GM19324 (cell line): ENCODE data around the gene SCG5.

Source experiments
- ATAC-seq: cut with Tn5 transposase; IDR thresholded peaks from one replicate; pipeline ENCODE4 v1.9.1; 2021; ENCODE audit warnings: mild to moderate bottlenecking, moderate library complexity; ENCODE audit not compliant: unreplicated experiment, low FRiP score

SCG5 gene

GRCh38 chr15:32718821-32719716, 77.6 kb downstream of the SCG5 start:
- no peak for ATAC-seq

DNA sequence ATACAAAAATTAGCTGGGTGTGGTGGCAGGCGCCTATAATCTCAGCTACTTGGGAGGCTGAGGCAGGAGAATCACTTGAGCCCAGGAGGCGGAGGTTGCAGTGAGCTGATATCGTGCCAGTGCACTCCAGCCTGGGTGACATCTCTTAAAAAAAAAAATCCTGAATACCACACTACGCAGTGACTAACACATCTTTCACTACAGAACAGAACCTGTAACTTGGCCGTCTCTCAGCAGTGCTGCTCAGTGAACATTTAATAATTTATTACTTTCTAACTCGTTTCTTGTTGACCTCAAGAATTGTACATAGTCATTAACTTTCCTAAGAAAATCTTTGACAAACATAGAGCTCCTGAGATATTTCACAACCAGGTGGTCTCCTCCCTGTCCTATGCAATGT, 80.1 kb downstream of the SCG5 start:
- ATAC-seq, result no peak

DNA sequence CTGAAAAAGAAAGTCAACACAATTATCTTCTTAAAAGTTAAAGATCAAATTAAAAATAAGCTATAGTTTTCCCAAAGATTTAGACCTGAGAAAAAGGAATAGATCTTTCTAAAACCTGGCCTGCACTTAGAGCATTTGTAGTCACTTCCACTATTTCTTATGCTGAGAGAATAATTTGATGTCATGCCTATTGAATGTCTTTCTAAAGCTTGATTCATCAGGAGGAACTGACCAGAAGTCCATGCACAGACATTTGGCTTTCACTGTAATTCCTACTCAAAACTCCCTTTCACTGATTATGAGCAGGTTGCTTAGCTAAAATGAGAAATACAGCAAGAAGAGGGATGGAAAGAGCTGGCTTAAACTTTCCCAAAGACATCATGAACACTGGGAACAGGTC, 80.6 kb downstream of the SCG5 start:
- no peak for ATAC-seq

DNA sequence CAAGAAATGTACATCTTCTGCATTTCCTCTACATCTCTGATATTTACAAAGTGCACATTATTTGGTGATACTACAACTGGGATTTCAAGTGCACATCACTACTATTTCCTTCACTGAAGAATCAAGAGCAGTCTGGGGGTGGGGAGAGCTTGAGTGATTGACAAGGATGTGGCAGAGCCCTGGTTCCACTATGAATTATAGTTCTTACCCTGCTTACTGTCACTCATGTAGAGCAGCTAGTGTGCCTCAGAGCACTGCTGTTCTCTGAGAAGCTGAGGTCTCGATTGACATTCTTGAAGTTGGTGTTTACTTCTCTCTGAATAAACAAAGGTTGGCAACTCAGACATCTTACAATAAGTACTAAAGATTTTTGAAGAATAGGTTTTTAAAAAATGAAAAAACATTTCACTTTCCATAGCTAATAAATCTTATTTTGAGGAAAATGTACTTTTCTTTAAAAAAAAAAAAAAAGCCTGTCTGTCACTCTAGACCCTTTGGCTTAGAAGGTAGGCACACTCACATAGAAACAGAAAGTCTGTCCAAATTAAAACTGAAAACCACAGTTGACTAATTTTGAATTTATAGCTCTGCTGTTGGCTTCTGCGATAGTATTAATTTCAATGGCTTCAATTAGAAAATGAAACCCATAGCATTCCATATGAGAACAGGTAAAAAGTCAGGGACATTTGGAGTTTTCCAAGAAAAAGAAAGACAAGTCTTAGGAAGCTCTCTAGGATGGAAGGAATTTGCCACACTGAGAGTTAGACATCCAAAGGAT, 81.8 kb downstream of the SCG5 start:
- peak; percentile 88 for ATAC-seq

DNA sequence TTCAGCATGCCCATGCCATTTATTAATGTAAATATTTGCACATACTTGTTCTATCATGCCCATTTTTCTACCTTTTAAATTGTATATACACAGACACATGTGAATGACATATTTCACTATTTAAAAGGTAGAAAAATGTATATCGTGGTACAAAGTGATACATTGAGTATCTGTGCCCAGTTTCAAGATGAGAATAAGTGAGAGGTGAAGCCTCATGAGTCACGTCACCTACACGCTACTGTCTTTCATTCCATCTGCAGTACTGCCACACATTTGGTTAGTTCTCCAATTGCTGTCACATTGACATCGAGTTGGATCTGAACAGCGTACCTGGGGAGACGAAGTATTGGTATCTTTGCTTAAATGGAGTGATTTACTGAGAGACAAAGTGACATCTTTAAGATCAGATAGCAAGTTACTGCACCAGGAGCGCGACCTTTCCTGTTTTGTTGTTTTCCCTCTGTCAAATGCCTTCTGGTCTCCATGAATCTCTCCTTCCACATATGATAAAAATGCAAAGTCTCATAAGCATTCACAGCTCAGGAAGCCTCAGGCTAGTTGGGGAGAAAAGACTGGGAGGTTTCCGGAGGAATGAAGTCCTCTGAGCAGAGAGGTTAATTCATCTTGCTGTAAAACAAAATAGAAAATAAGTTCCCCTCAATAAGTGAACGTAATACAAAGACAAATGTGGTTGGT, 88.3 kb downstream of the SCG5 start:
- ATAC-seq, result no peak

DNA sequence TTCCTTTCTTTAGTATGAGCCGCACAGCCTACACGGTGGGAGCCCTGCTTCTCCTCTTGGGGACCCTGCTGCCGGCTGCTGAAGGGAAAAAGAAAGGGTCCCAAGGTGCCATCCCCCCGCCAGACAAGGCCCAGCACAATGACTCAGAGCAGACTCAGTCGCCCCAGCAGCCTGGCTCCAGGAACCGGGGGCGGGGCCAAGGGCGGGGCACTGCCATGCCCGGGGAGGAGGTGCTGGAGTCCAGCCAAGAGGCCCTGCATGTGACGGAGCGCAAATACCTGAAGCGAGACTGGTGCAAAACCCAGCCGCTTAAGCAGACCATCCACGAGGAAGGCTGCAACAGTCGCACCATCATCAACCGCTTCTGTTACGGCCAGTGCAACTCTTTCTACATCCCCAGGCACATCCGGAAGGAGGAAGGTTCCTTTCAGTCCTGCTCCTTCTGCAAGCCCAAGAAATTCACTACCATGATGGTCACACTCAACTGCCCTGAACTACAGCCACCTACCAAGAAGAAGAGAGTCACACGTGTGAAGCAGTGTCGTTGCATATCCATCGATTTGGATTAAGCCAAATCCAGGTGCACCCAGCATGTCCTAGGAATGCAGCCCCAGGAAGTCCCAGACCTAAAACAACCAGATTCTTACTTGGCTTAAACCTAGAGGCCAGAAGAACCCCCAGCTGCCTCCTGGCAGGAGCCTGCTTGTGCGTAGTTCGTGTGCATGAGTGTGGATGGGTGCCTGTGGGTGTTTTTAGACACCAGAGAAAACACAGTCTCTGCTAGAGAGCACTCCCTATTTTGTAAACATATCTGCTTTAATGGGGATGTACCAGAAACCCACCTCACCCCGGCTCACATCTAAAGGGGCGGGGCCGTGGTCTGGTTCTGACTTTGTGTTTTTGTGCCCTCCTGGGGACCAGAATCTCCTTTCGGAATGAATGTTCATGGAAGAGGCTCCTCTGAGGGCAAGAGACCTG, 89.5 kb downstream of the SCG5 start:
- ATAC-seq, result no peak

GRCh38 chr15:32732574-32733157, 91.2 kb downstream of the SCG5 start:
- ATAC-seq, result no peak

DNA sequence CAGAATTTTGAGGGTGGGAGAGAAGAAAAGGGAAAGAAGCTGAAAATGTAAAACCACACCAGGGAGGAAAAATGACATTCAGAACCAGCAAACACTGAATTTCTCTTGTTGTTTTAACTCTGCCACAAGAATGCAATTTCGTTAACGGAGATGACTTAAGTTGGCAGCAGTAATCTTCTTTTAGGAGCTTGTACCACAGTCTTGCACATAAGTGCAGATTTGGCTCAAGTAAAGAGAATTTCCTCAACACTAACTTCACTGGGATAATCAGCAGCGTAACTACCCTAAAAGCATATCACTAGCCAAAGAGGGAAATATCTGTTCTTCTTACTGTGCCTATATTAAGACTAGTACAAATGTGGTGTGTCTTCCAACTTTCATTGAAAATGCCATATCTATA, 91.8 kb downstream of the SCG5 start:
- ATAC-seq, result no peak

DNA sequence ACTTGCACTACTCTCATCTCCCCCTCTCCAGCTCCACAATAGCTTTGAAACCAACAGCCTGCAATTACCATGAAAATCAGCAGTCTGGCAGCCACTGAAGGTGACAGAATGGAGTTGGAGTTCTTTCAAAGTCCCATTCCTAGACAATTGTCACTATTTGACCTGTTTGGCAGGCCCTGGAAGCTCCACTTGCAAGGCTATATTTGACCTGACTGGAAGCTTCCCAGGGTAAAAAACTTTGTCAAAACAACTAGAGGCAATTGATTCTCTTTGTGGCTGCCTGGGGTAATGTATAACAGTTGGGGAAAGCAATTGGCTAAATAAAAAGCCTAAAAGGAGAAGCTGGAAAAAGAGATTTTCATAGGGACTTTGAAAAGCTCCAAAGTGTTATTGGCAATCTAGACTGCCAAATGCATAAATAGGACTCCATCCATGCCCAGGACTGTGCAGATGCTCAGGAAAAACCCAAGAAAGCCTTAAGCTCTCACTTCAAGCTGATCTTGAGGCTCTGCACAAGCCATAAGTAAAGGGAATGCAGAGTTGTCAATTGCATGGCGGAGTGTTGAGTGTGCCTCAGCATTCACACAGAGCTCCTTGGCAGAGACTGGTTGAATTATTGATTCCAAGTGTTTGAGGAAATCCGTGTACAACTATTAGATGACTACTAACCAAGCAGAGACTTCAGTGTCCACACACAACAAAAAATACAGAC, 94.6 kb downstream of the SCG5 start:
- no peak for ATAC-seq

GRCh38 chr15:32736701-32737061, 95.2 kb downstream of the SCG5 start:
- ATAC-seq, result no peak

- no peak for ATAC-seq
Observed at GRCh38 chr15:32737304-32737703, 95.8 kb downstream of the SCG5 start.

DNA sequence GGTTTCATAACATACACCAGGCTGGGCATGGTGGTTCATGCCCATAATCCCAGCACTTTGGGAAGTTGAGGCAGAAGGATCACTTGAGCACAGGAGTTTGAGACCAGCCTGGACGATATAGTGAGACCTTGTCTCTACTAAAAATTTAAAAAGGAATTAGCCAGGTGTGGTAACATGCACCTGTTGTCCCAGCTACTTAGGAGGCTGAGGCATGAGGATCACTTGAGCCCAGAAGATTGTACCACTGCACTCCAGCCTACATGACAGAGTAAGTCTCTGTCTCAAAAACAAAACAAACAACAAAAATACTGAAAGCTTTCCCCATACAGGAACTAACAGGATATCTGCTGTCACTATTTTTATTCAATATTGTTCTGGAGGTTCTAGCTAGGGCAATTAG, 97.2 kb downstream of the SCG5 start:
- ATAC-seq, result no peak

- no peak for ATAC-seq
Observed at GRCh38 chr15:32739522-32740063, 98.1 kb downstream of the SCG5 start.

GRCh38 chr15:32743411-32744140, 102.1 kb downstream of the SCG5 start:
- no peak for ATAC-seq

DNA sequence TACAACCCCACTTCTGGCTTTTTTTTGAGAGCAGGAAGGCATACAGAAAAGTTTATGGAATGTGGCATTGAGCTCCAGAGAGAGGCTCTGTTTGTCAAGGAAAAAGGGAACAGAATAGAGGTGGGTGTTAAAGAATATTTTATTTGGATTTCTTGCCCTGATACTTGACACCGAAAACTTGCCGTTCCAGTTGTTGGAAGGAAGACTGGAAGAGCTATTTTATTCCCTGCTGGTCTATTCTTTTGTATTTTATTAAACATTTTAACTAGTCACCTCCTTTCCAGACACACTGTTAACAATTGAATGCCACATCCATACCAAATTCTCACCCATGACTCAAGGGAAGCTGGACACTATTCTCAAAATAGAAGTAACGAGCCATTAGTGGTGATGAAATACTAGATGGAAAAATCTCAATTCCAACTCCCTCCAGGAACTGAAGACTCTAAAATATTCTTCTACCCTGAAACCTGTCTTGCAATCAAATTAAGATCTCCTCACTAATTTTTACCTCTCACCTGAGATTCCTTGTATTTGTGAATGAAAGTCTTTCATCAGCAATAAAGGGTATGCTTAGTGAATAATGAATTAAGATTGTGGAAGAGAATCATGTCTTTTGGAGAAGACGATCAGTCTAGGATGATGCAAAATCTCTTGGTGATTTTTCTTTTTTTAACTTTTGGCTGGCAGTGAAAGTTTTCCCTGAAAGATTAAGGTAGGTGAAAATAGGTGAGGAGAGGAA, 104.8 kb downstream of the SCG5 start:
- no peak for ATAC-seq
